CD4-positive, alpha-beta T cell treated with Interleukin-4 for 4 hours (primary cell): ENCODE data around the gene SPATA32.

Source experiments
- DNase-seq: peaks from one replicate; pipeline ENCODE4 v3.0.0-alpha.2; 2020

SPATA32 gene

GRCh38 chr17:45293413-45294211 is 31.7 kb upstream of the SPATA32 start:
- DNase-seq: no peak

GRCh38 chr17:45292696-45293412 is 31.0 kb upstream of the SPATA32 start:
- no peak for DNase-seq

DNA sequence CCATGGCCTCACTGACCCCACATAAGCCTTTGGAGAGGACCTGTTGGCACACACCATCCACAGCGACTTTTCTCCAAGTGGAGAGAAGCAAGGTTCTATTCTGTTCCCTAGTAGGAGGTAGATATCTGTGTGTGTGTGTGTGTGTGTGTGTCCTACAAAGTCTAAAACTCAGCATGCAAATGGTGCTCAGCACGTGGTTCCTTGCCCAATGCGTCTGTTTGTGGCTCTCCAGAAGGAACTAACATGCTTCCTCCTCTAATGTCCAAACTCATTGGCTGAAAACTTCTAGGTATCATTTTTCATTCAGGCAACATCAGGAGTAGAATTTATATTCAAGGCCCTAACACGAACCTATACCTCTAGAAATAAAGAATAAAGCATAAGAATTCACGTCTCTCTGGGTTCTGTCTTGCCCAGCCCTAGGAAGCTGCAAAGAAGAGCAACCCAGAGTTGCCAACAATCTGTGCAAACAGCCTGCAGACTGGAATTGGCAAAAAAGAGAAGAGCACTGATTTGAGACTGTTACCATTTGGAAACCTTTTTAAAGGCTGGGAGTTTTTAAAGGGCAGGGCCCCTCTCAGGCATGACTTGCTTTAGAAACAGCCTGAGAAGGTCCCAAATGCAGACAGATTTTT is 29.4 kb upstream of the SPATA32 start:
- no peak for DNase-seq

GRCh38 chr17:45290269-45290765 is 28.4 kb upstream of the SPATA32 start:
- no peak for DNase-seq

GRCh38 chr17:45289301-45290268 is 27.7 kb upstream of the SPATA32 start:
- no peak for DNase-seq

- no peak for DNase-seq
Measured at GRCh38 chr17:45288825-45289224, 26.9 kb upstream of the SPATA32 start.

GRCh38 chr17:45287526-45288500 is 25.9 kb upstream of the SPATA32 start:
- DNase-seq: no peak

GRCh38 chr17:45286286-45286685 is 24.4 kb upstream of the SPATA32 start:
- no peak for DNase-seq

GRCh38 chr17:45284176-45285140 is 22.6 kb upstream of the SPATA32 start:
- no peak for DNase-seq

- no peak for DNase-seq
Measured at GRCh38 chr17:45283711-45284110, 21.8 kb upstream of the SPATA32 start.

DNA sequence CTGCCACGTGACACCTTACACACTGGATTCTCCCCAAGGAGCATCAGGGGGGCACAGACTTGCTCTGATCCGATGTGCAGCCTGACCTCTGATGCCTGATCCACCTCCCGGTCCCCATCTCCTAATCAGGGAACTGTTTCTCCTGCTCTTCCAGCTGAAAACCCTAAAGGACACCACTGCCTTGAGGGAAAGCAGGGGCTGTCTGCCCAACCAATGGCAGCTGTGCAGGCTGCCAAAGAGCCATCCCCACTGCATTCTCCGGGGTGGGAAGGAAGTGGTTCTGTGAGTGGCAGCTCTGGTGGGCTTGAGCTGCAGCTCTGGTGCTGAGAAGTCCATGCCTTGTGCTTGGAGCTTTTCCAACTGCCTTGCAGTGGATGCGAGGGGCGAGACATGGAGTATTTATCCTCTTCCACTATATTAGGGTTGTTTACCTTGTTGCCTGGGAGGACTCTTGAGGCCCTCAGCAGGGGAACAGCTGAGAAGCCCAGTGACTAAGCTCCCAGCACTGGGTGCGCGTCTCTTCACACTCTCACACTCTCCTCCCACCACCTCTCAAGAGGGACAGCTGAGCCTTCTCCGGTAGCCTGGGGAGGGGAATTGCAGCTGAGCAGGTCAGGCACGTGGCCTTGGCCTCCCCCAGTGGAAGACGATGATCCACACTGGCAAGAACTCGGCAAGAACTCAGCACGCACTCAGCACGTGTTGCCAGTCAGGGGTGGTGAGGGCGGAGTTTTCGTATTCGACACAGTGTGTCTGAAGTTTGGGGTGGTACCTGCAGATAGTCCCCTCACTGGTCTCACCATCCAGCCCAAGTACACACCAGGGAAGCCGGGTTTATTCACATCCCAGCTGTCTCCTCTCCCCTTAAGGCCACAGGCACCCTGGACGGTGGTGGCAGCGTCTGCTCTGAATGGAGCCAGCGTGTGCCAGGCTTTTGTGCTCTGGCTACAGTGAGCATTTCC is 21.1 kb upstream of the SPATA32 start:
- no peak for DNase-seq

DNA sequence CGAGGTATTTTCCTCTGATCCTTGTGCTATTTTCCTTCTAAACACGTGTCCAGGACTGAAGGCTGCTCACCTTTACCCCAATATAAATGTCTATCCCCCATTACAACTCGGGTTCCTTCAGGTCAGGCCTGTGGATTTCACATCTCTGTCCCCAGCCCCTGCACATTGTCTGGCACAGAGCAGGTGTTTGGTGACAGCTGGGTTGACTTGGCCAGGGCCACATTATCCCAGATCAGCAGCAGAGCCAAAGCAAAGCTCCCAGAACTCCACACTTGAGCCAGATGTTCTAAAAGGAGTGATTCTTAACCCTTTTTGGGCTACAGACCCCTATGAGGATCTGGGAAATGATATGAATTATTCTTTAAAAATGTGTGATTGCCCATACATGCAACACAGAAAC is 18.0 kb upstream of the SPATA32 start:
- no peak for DNase-seq

GRCh38 chr17:45277992-45278391 is 16.1 kb upstream of the SPATA32 start:
- DNase-seq: no peak

GRCh38 chr17:45277216-45277849 is 15.4 kb upstream of the SPATA32 start:
- peak; percentile 87 for DNase-seq

DNA sequence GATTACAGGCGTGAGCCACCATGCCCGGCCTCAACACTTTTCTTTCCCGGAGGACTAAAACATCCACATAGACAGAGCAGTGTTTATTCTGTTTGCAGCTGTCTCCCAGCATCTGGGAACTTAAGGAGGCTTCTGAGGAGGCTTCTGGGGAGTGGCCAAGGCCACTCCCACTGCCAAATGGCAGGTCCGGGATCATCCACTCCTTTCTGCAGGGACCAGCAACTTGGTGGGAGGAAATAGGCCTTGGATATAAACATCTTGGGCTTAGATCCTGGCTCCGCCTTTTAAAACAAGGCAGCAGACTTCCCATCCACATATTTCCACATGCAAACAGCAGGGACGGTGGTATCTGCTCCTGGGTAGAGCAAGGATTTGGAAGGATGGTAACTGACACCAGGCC is 14.1 kb upstream of the SPATA32 start:
- no peak for DNase-seq

GRCh38 chr17:45274033-45274432 is 12.1 kb upstream of the SPATA32 start:
- DNase-seq: no peak

- no peak for DNase-seq
Measured at GRCh38 chr17:45273551-45273957, 11.7 kb upstream of the SPATA32 start.

DNA sequence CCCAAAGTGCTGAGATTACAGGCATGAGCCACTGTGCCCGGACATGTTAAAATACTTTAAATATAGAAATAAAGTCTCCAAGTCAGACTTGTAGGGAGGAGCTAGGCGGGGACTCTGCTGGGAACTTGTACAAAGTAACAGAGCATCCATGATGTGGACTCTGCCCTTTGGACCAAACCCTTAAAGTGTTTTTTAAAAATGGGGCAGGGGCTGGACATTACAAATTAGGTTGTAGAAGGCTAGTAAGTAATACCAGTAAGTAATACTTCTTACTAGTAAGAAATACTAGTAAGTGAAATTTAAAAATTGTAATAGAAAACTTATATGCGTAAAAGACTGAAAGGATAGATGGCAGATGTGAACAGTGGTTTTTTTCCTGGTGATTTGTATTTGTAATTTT is 9.7 kb upstream of the SPATA32 start:
- DNase-seq: no peak
